ENCODE results near the gene SGO2.
"Not testable (repeated sequence)": the region's sequence is repeated elsewhere in the genome, so short reads cannot be mapped to it uniquely, and the experiment has no call there.

SGO2 gene

GRCh38 chr2:200622106-200622505 is 96.1 kb downstream of the SGO2 start:
- no peak for DNase-seq
- Histone ChIP-seq H3K36me3 (ENCODE audit: control insufficient read depth in 4 of 4, insufficient read depth in 4 of 4, low read length in 3 of 4) (no peaks in the 10 kb centered on the region), H3K27me3 (replicated peaks in 2 of 5; ENCODE audit: control insufficient read depth in 4 of 5, insufficient read depth in 5 of 5, low read length in 4 of 5) (peaks cover 0 to 2% (median 0%) of the 10 kb centered on the region in 5 experiments), H3K4me3 (ENCODE audit: control insufficient read depth in 1 of 7, extremely low read depth in 1 of 7, insufficient read depth in 4 of 7, low read depth in 2 of 7, low read length in 6 of 7) (no peak overlapping the region), H3K27ac (ENCODE audit: insufficient read depth in 1 of 2, low read depth in 1 of 2, low read length in 2 of 2, poor library complexity in 1 of 2, severe bottlenecking in 2 of 2) (no peak overlapping the region), H3K4me1 (ENCODE audit: control extremely low read depth in 1 of 4, control insufficient read depth in 4 of 4, insufficient read depth in 4 of 4, low read length in 3 of 4) (peaks cover 0 to 20% (median 8%) of the 10 kb centered on the region in 4 experiments), H3K9me3 (ENCODE audit: control extremely low read depth in 1 of 5, control insufficient read depth in 4 of 5, insufficient read depth in 2 of 5, low read depth in 1 of 5, low read length in 4 of 5) (no peaks in the 10 kb centered on the region)
- 100% methylated on average over 1 of the region's 1 CpG for WGBS (ENCODE audit: insufficient coverage)
- POLR2A ChIA-PET, result no interaction called here
- CTCF ChIA-PET, result interaction anchor here (1.0 to 3.0 kb wide), 3 partner anchors 74 to 81 kb away, joined by 3 to 13 read pairs (median 4); no protein-coding TSS in a partner anchor

- Histone ChIP-seq H3K27ac (ENCODE audit: insufficient read depth in 1 of 2, low read depth in 1 of 2, low read length in 2 of 2, poor library complexity in 1 of 2, severe bottlenecking in 2 of 2) (no peak overlapping the region), H3K4me3 (ENCODE audit: control insufficient read depth in 1 of 7, extremely low read depth in 1 of 7, insufficient read depth in 4 of 7, low read depth in 2 of 7, low read length in 6 of 7) (no peak overlapping the region), H3K9me3 (ENCODE audit: control extremely low read depth in 1 of 5, control insufficient read depth in 4 of 5, insufficient read depth in 2 of 5, low read depth in 1 of 5, low read length in 4 of 5) (no peaks in the 10 kb centered on the region), H3K4me1 (ENCODE audit: control extremely low read depth in 1 of 4, control insufficient read depth in 4 of 4, insufficient read depth in 4 of 4, low read length in 3 of 4) (peaks cover 0 to 3% (median 0%) of the 10 kb centered on the region in 4 experiments), H3K36me3 (ENCODE audit: control insufficient read depth in 4 of 4, insufficient read depth in 4 of 4, low read length in 3 of 4) (no peaks in the 10 kb centered on the region), H3K27me3 (replicated peaks in 2 of 5; ENCODE audit: control insufficient read depth in 4 of 5, insufficient read depth in 5 of 5, low read length in 4 of 5) (peaks cover 0 to 2% (median 0%) of the 10 kb centered on the region in 5 experiments)
- WGBS (ENCODE audit: insufficient coverage), result 86% methylated on average over 2 of the region's 2 CpGs
- ChIA-PET CTCF (interaction anchor here (1.0 kb wide), 1 partner anchor 89 kb away, joined by 3 read pairs; no protein-coding TSS in a partner anchor), POLR2A (no interaction called here)
- no peak for DNase-seq
Measured at GRCh38 chr2:200624026-200624425, 98.0 kb downstream of the SGO2 start.

DNA sequence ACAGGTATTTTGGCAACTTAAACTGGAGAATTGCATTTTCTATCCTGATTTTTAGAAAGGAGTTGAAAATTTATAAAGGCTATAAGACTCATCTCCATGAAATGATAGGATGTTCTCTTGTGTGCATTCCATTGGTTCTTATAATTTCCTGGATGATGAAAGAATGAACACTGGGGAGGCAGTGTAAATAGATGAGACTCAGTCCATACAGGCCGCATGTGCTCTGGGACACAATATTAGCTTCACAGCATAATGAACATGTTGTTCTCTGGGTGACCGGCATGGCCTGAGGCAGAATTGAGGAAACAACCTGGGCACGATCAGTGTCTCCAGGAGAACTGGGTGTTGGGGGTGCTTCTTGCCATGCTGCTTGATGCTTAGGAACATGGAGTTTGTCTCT is 98.7 kb downstream of the SGO2 start:
- Histone ChIP-seq H3K4me3 (ENCODE audit: control insufficient read depth in 1 of 7, extremely low read depth in 1 of 7, insufficient read depth in 4 of 7, low read depth in 2 of 7, low read length in 6 of 7) (no peak overlapping the region), H3K27me3 (replicated peaks in 2 of 5; ENCODE audit: control insufficient read depth in 4 of 5, insufficient read depth in 5 of 5, low read length in 4 of 5) (peaks cover 0 to 2% (median 0%) of the 10 kb centered on the region in 5 experiments), H3K9me3 (ENCODE audit: control extremely low read depth in 1 of 5, control insufficient read depth in 4 of 5, insufficient read depth in 2 of 5, low read depth in 1 of 5, low read length in 4 of 5) (no peaks in the 10 kb centered on the region), H3K27ac (ENCODE audit: insufficient read depth in 1 of 2, low read depth in 1 of 2, low read length in 2 of 2, poor library complexity in 1 of 2, severe bottlenecking in 2 of 2) (no peak overlapping the region), H3K36me3 (ENCODE audit: control insufficient read depth in 4 of 4, insufficient read depth in 4 of 4, low read length in 3 of 4) (no peaks in the 10 kb centered on the region), H3K4me1 (ENCODE audit: control extremely low read depth in 1 of 4, control insufficient read depth in 4 of 4, insufficient read depth in 4 of 4, low read length in 3 of 4) (no peaks in the 10 kb centered on the region)
- ChIA-PET CTCF (no interaction called here), POLR2A (no interaction called here)
- WGBS (ENCODE audit: insufficient coverage), result 92% methylated on average over 2 of the region's 3 CpGs
- DNase-seq, result no peak

DNA sequence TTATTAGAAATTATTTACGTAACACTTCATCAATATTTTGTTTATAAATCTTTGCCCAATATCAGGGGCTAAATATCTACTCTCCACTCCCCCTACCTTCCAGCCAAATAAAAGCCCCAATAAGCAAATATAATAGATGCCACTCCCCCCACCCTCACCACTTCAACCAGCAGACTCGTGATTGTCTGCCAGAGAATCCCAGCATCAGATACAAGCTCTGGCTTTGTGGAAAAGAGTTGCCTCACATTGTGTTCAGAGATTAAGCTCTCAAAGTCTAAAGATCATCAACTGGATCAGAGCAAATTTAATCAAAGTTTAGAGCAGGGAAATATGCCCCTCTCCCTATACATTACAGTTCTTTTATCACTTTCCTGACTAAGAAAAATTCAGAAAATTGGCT is 99.3 kb downstream of the SGO2 start:
- H3K9me3 ChIP-seq (ENCODE audit: control extremely low read depth in 1 of 5, control insufficient read depth in 4 of 5, insufficient read depth in 2 of 5, low read depth in 1 of 5, low read length in 4 of 5), result no peaks in the 10 kb centered on the region
- H3K36me3 ChIP-seq (ENCODE audit: control insufficient read depth in 4 of 4, insufficient read depth in 4 of 4, low read length in 3 of 4), result no peaks in the 10 kb centered on the region
- 100% methylated on average over 1 of the region's 2 CpGs for WGBS (ENCODE audit: insufficient coverage)
- H3K4me1 ChIP-seq (ENCODE audit: control extremely low read depth in 1 of 4, control insufficient read depth in 4 of 4, insufficient read depth in 4 of 4, low read length in 3 of 4), result no peaks in the 10 kb centered on the region
- POLR2A ChIA-PET, result no interaction called here
- no peak overlapping the region for H3K27ac ChIP-seq (ENCODE audit: insufficient read depth in 1 of 2, low read depth in 1 of 2, low read length in 2 of 2, poor library complexity in 1 of 2, severe bottlenecking in 2 of 2)
- H3K4me3 ChIP-seq (ENCODE audit: control insufficient read depth in 1 of 7, extremely low read depth in 1 of 7, insufficient read depth in 4 of 7, low read depth in 2 of 7, low read length in 6 of 7), result no peak overlapping the region
- peaks cover 0 to 2% (median 0%) of the 10 kb centered on the region in 5 experiments for H3K27me3 ChIP-seq (replicated peaks in 2 of 5; ENCODE audit: control insufficient read depth in 4 of 5, insufficient read depth in 5 of 5, low read length in 4 of 5)
- CTCF ChIA-PET, result interaction anchor here (0.9 to 1.5 kb wide), 2 partner anchors 10 to 78 kb away, joined by 3 to 4 read pairs; no protein-coding TSS in a partner anchor
- no peak for DNase-seq

DNA sequence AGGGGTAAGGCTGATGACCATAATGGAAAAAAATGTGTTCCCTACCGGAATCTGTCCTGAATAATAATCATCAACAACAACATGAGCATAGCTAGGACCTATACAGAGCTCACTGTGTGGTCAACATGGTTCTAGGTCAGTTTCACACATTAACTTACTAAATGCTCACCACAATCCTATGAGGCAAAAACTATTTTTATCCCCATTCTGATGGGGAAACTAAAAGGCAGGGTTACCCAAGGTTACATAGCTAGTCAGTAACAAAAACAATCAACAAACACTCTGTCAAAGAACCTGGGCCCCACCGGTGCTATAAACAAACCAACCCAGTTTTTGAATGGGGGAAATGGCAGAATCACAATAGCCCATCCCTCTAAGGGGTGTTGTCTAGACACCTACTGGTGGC is 100.0 kb downstream of the SGO2 start:
- Histone ChIP-seq H3K4me1 (ENCODE audit: control extremely low read depth in 1 of 4, control insufficient read depth in 4 of 4, insufficient read depth in 4 of 4, low read length in 3 of 4) (no peaks in the 10 kb centered on the region), H3K9me3 (ENCODE audit: control extremely low read depth in 1 of 5, control insufficient read depth in 4 of 5, insufficient read depth in 2 of 5, low read depth in 1 of 5, low read length in 4 of 5) (no peaks in the 10 kb centered on the region), H3K4me3 (ENCODE audit: control insufficient read depth in 1 of 7, extremely low read depth in 1 of 7, insufficient read depth in 4 of 7, low read depth in 2 of 7, low read length in 6 of 7) (no peak overlapping the region), H3K27ac (ENCODE audit: insufficient read depth in 1 of 2, low read depth in 1 of 2, low read length in 2 of 2, poor library complexity in 1 of 2, severe bottlenecking in 2 of 2) (no peak overlapping the region), H3K36me3 (ENCODE audit: control insufficient read depth in 4 of 4, insufficient read depth in 4 of 4, low read length in 3 of 4) (no peaks in the 10 kb centered on the region), H3K27me3 (replicated peaks in 2 of 5; ENCODE audit: control insufficient read depth in 4 of 5, insufficient read depth in 5 of 5, low read length in 4 of 5) (peaks cover 0 to 2% (median 0%) of the 10 kb centered on the region in 5 experiments)
- CTCF ChIA-PET, result interaction anchor here (0.9 to 1.5 kb wide), 4 partner anchors 10 to 87 kb away, joined by 3 to 4 read pairs (median 3); no protein-coding TSS in a partner anchor
- 100% methylated on average over 1 of the region's 2 CpGs for WGBS (ENCODE audit: insufficient coverage)
- DNase-seq, result no peak
- POLR2A ChIA-PET, result no interaction called here

DNA sequence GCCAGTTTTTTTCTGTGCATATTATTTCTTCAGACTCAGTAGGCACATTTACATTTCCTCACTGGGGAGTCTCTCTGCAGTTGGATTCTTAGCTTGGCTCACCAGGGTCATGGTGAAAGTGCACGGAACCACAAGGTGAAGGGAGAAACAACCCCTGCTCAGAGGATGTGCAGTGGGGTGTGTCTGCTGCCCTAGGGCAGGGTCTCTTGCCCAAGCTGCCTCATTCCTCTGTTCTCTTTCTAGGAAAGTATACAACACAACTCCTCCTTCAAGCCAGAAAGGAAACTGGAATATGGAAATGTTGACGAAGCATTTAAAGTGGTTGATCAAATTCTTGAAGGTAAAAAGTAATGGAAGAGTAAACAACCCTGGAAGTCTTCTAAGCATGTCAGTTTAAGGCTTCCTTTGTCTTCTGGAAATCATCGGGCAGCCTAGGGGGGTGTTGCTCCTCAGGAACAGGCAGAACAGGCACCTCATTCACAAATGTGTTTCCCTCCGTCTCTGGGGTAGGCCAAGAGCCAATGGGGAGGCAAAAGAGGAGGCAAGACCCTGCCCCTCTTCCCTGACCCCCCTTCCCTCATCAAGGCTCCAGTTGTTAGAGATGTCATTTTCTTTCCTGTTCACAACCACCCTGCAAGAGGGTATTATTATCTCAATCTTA is 101.2 kb downstream of the SGO2 start:
- 100% methylated on average over 3 of the region's 4 CpGs for WGBS (ENCODE audit: insufficient coverage)
- DNase-seq, result no peak
- no peaks in the 10 kb centered on the region for H3K9me3 ChIP-seq (ENCODE audit: control extremely low read depth in 1 of 5, control insufficient read depth in 4 of 5, insufficient read depth in 2 of 5, low read depth in 1 of 5, low read length in 4 of 5)
- ChIA-PET POLR2A (no interaction called here), CTCF (interaction anchor here (1.0 kb wide), 1 partner anchor 12 kb away, joined by 3 read pairs; no protein-coding TSS in a partner anchor)
- H3K4me3 ChIP-seq (ENCODE audit: control insufficient read depth in 1 of 7, extremely low read depth in 1 of 7, insufficient read depth in 4 of 7, low read depth in 2 of 7, low read length in 6 of 7), result no peak overlapping the region
- H3K36me3 ChIP-seq (ENCODE audit: control insufficient read depth in 4 of 4, insufficient read depth in 4 of 4, low read length in 3 of 4), result no peaks in the 10 kb centered on the region
- peaks cover 0 to 2% (median 0%) of the 10 kb centered on the region in 5 experiments for H3K27me3 ChIP-seq (replicated peaks in 2 of 5; ENCODE audit: control insufficient read depth in 4 of 5, insufficient read depth in 5 of 5, low read length in 4 of 5)
- H3K4me1 ChIP-seq (ENCODE audit: control extremely low read depth in 1 of 4, control insufficient read depth in 4 of 4, insufficient read depth in 4 of 4, low read length in 3 of 4), result no peaks in the 10 kb centered on the region
- H3K27ac ChIP-seq (ENCODE audit: insufficient read depth in 1 of 2, low read depth in 1 of 2, low read length in 2 of 2, poor library complexity in 1 of 2, severe bottlenecking in 2 of 2), result no peak overlapping the region

GRCh38 chr2:200628461-200628860 is 102.5 kb downstream of the SGO2 start:
- CTCF ChIA-PET, result interaction anchor here (0.8 kb wide), 1 partner anchor 74 kb away, joined by 3 read pairs; no protein-coding TSS in a partner anchor
- DNase-seq; POLR2A ChIA-PET; H3K9me3 ChIP-seq (ENCODE audit: control extremely low read depth in 1 of 5, control insufficient read depth in 4 of 5, insufficient read depth in 2 of 5, low read depth in 1 of 5, low read length in 4 of 5); H3K4me1 ChIP-seq (ENCODE audit: control extremely low read depth in 1 of 4, control insufficient read depth in 4 of 4, insufficient read depth in 4 of 4, low read length in 3 of 4); H3K27me3 ChIP-seq (replicated peaks in 2 of 5; ENCODE audit: control insufficient read depth in 4 of 5, insufficient read depth in 5 of 5, low read length in 4 of 5); H3K27ac ChIP-seq (ENCODE audit: insufficient read depth in 1 of 2, low read depth in 1 of 2, low read length in 2 of 2, poor library complexity in 1 of 2, severe bottlenecking in 2 of 2); H3K4me3 ChIP-seq (ENCODE audit: control insufficient read depth in 1 of 7, extremely low read depth in 1 of 7, insufficient read depth in 4 of 7, low read depth in 2 of 7, low read length in 6 of 7); H3K36me3 ChIP-seq (ENCODE audit: control insufficient read depth in 4 of 4, insufficient read depth in 4 of 4, low read length in 3 of 4): not testable (repeated sequence)
- WGBS (ENCODE audit: insufficient coverage), result 98% methylated on average over 4 of the region's 4 CpGs

Data from common myeloid progenitor, CD34-positive (primary cell).